HEK293 (cell line): ENCODE results near the gene NUP160.

ENCODE experiments used
- BCL6B ChIP-seq: fragments of 450-650 bp; formaldehyde crosslinking; IDR thresholded peaks from 2 replicates; pipeline ENCODE4 v1.5.1; 2017; ENCODE audit warnings: missing biosample characterization, missing genetic modification characterization
- FEZF1 ChIP-seq: fragments of 450-650 bp; formaldehyde crosslinking; IDR thresholded peaks from 2 replicates; pipeline ENCODE4 v1.5.1; 2016; ENCODE audit warnings: missing biosample characterization, missing genetic modification characterization
- GLIS2 ChIP-seq: fragments of 450-650 bp; formaldehyde crosslinking; IDR thresholded peaks from 2 replicates; pipeline ENCODE4 v1.5.1; 2016; ENCODE audit warnings: missing biosample characterization, missing genetic modification characterization
- KLF1 ChIP-seq: fragments of 450-650 bp; formaldehyde crosslinking; IDR thresholded peaks from 2 replicates; pipeline ENCODE4 v1.5.1; 2016; ENCODE audit warnings: missing biosample characterization, missing genetic modification characterization
- KLF16 ChIP-seq: fragments of 450-650 bp; formaldehyde crosslinking; IDR thresholded peaks from 2 replicates; pipeline ENCODE4 v1.5.1; 2017; ENCODE audit warnings: missing biosample characterization, missing genetic modification characterization
- KLF17 ChIP-seq: fragments of 450-650 bp; formaldehyde crosslinking; IDR thresholded peaks from 2 replicates; pipeline ENCODE4 v1.5.1; 2016; ENCODE audit warnings: missing biosample characterization, missing genetic modification characterization
- PATZ1 ChIP-seq: fragments of 450-650 bp; formaldehyde crosslinking; IDR thresholded peaks from 2 replicates; pipeline ENCODE4 v1.5.1; 2016; ENCODE audit warnings: missing biosample characterization, missing genetic modification characterization
- PBX3 ChIP-seq: sonication (generic); formaldehyde crosslinking; IDR thresholded peaks from 2 replicates; pipeline ENCODE4 v1.8.1; 2022; ENCODE audit warnings: mild to moderate bottlenecking, moderate library complexity, missing genetic modification reagents
- PRDM10 ChIP-seq: fragments of 450-650 bp; formaldehyde crosslinking; IDR thresholded peaks from 2 replicates; pipeline ENCODE4 v1.5.1; 2016; ENCODE audit warnings: missing biosample characterization, missing genetic modification characterization
- REPIN1 ChIP-seq: fragments of 450-650 bp; formaldehyde crosslinking; IDR thresholded peaks from 2 replicates; pipeline ENCODE4 v1.5.1; 2017; ENCODE audit warnings: missing biosample characterization, missing genetic modification characterization, low read depth
- YY2 ChIP-seq: fragments of 450-650 bp; formaldehyde crosslinking; IDR thresholded peaks from 2 replicates; pipeline ENCODE4 v1.5.1; 2016; ENCODE audit warnings: missing biosample characterization, missing genetic modification characterization
- ZBTB11 ChIP-seq: fragments of 450-650 bp; formaldehyde crosslinking; conservative IDR thresholded peaks from 2 replicates; pipeline ENCODE4 v1.5.1; 2016; ENCODE audit warnings: low read depth, missing biosample characterization, missing genetic modification characterization
- ZBTB6 ChIP-seq: fragments of 450-650 bp; formaldehyde crosslinking; IDR thresholded peaks from 2 replicates; pipeline ENCODE4 v1.5.1; 2017; ENCODE audit warnings: missing biosample characterization, missing genetic modification characterization
- ZNF274 ChIP-seq, 2 experiments: fragments of 200-500 bp in 1 of 2; fragments of 450-650 bp in 1 of 2; sonication (Bioruptor generic) in 1 of 2; formaldehyde crosslinking in 1 of 2; IDR thresholded peaks; 2 replicates each; pipeline versions ENCODE4 v1.5.1 to v1.6.1; 2014 to 2016; ENCODE audit warnings: borderline replicate concordance in 1 of 2, inconsistent platforms in 1 of 2, low read length in 1 of 2, missing biosample characterization in 1 of 2, missing genetic modification characterization in 1 of 2
- ZNF311 ChIP-seq: fragments of 450-650 bp; formaldehyde crosslinking; IDR thresholded peaks from 2 replicates; pipeline ENCODE4 v1.5.1; 2017; ENCODE audit warnings: missing biosample characterization, missing genetic modification characterization, borderline replicate concordance
- ZNF341 ChIP-seq: fragments of 450-650 bp; formaldehyde crosslinking; IDR thresholded peaks from 2 replicates; pipeline ENCODE4; 2016; ENCODE audit warnings: low read depth, missing biosample characterization, missing genetic modification characterization
- ZNF362 ChIP-seq: fragments of 450-650 bp; formaldehyde crosslinking; IDR thresholded peaks from 2 replicates; pipeline ENCODE4 v1.5.1; 2016; ENCODE audit warnings: missing biosample characterization, missing genetic modification characterization
- ZNF423 ChIP-seq: fragments of 450-650 bp; formaldehyde crosslinking; IDR thresholded peaks from 2 replicates; pipeline ENCODE4 v1.5.1; 2016; ENCODE audit warnings: missing biosample characterization, missing genetic modification characterization
- ZNF426 ChIP-seq: fragments of 450-650 bp; formaldehyde crosslinking; IDR thresholded peaks from 2 replicates; pipeline ENCODE4 v1.5.1; 2017; ENCODE audit warnings: missing biosample characterization, missing genetic modification characterization, mild to moderate bottlenecking, inconsistent platforms, moderate library complexity
- ZNF561 ChIP-seq: fragments of 450-650 bp; IDR thresholded peaks from 2 replicates; pipeline ENCODE4 v1.5.1; 2018; ENCODE audit warnings: missing biosample characterization, missing genetic modification characterization, borderline replicate concordance
- ZNF658 ChIP-seq: fragments of 450-650 bp; formaldehyde crosslinking; IDR thresholded peaks from 2 replicates; pipeline ENCODE4; 2016; ENCODE audit warnings: missing biosample characterization, missing genetic modification characterization
- ZSCAN30 ChIP-seq: fragments of 450-650 bp; IDR thresholded peaks from 2 replicates; pipeline ENCODE4 v1.5.1; 2018; ENCODE audit warnings: missing biosample characterization, mild to moderate bottlenecking, missing genetic modification characterization, moderate library complexity

Gene NUP160

GRCh38 chr11:47847892-47848699, at the start of gene NUP160 (continued):
- peak; percentile 82 for TF ChIP-seq KLF1 (tag by site-specific recombination)
- no peak for TF ChIP-seq ZNF426 (tag by site-specific recombination)
- TF ChIP-seq KLF16 (tag by site-specific recombination): peak; percentile 73; the same call in 1 of the 2 replicates
- peak; percentile 83 for TF ChIP-seq YY2
- TF ChIP-seq ZSCAN30 (tag by site-specific recombination): 0 out of 2 replicates have a peak, but pooled peaks have one; percentile 15
- no peak for TF ChIP-seq ZNF423
- no peak for TF ChIP-seq ZNF362 (tag by site-specific recombination)
- no peak for TF ChIP-seq REPIN1
- TF ChIP-seq ZNF311 (tag by site-specific recombination): no peak
- peak; percentile 46 for TF ChIP-seq FEZF1 (tag by site-specific recombination)
- TF ChIP-seq ZNF658: no peak
- no peak for TF ChIP-seq GLIS2 (tag by site-specific recombination)
- TF ChIP-seq PBX3: 0 out of 2 replicates have a peak, but pooled peaks have one; percentile 69
- no peak for TF ChIP-seq ZNF274 (IDR thresholded peaks at IDR 0.05; ENCODE audit: low read length)
- no peak for TF ChIP-seq ZNF274 (tag by site-specific recombination; IDR thresholded peaks at IDR 0.05; ENCODE audit: borderline replicate concordance)
- no peak for TF ChIP-seq PRDM10 (tag by site-specific recombination)
- no peak for TF ChIP-seq ZBTB6
- TF ChIP-seq ZBTB11: peak; percentile 85
- TF ChIP-seq BCL6B (tag by site-specific recombination): no peak
- 0 out of 2 replicates have a peak, but pooled peaks have one; percentile 25 for TF ChIP-seq ZNF561
- peak; percentile 74 for TF ChIP-seq ZNF341 (tag by site-specific recombination)
- peak; percentile 64; the same call in 1 of the 2 replicates for TF ChIP-seq PATZ1 (tag by site-specific recombination)
- peak; percentile 18; the same call in 1 of the 2 replicates for TF ChIP-seq KLF17
